ENCODE measurements around the gene KDM2B. TPM values are rescaled to one million over a fixed set of nuclear protein-coding genes. Genes with fewer than 3 reads are reported as not detected.

Gene KDM2B
- total and polyA plus RNA-seq, 10 of the 15 experiments (the other 5 are each of a cell fraction or from before 2014, with no cell fraction given): 13.6 to 124 (median 40.4) TPM

DNA sequence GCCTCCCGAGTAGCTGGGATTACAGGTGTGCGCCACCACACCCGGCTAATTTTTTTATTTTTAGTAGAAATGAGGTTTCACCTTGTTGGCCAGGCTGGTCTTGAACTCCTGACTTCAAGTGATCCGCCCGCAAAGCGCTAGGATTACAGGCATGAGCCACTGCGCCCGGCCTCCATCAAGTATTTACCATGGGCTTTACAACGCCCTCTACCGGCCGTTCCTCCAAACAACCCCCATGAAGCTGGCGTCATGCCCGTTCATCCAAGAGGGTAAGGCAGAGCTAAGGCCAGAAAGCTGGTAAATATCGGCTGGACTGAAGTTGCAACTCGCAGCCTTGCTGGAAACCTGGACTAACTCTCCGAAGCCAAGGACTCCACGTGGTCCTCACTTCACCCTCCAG, 139.3 kb downstream of the KDM2B start:
- no peak overlapping the region for H3K4me3 ChIP-seq
- no peaks in the 10 kb centered on the region for H3K27me3 ChIP-seq (replicated peaks in 1 of 2; ENCODE audit: control insufficient read depth in 2 of 2, insufficient read depth in 2 of 2, low read length in 1 of 2)
- H3K9ac ChIP-seq (ENCODE audit: control insufficient read depth, insufficient read depth, low read length): no peak overlapping the region
- TF ChIP-seq BCL3 (IDR thresholded peaks at IDR 0.05; ENCODE audit: borderline replicate concordance, insufficient read depth, low read depth, low read length, poor library complexity, severe bottlenecking) (no peak), GATAD2B (conservative IDR thresholded peaks at IDR 0.05; ENCODE audit: low read depth) (no peak), CBFB (IDR thresholded peaks at IDR 0.05; ENCODE audit: low read depth) (no peak), POLR2AphosphoS2 (IDR thresholded peaks at IDR 0.05; ENCODE audit: low read depth, low read length) (no peak), CBX5 (IDR thresholded peaks at IDR 0.05; ENCODE audit: low read depth) (no peak)
- no peak for DNase-seq (ENCODE audit: low read depth, low spot score)
- H3K36me3 ChIP-seq (ENCODE audit: control insufficient read depth in 2 of 2, insufficient read depth in 2 of 2, low read length in 1 of 2): peaks cover 35 to 59% of the 10 kb centered on the region in 2 experiments
- ChIA-PET SMC1A (ENCODE audit: uncharacterized antibody, unreplicated experiment) (interaction anchor here (0.6 to 3.4 kb wide), 3 partner anchors 17 to 107 kb away, joined by 4 to 31 read pairs (median 4); no protein-coding TSS in a partner anchor), RAD21 (ENCODE audit: unreplicated experiment) (interaction anchor here (1.3 to 2.1 kb wide), 2 partner anchors 40 to 193 kb away, joined by 3 to 9 read pairs; no protein-coding TSS in a partner anchor), POLR2A (interaction anchor here (0.8 kb wide), 1 partner anchor 18 kb away, joined by 3 read pairs; no protein-coding TSS in a partner anchor), CTCF (interaction anchor here (0.6 to 6.3 kb wide), 7 partner anchors 9 to 381 kb away, joined by 3 to 90 read pairs (median 9); no protein-coding TSS in a partner anchor)
- H4K20me1 ChIP-seq (ENCODE audit: control insufficient read depth, insufficient read depth): no peaks in the 10 kb centered on the region; the same call in 1 of the 2 replicates
- in situ Hi-C loops (cut with MboI): loop anchor here (25.0 kb wide), 1 partner anchor 104 kb away; no protein-coding TSS in a partner anchor
- no peak for ATAC-seq
- no peaks in the 10 kb centered on the region for H3K4me1 ChIP-seq (ENCODE audit: control insufficient read depth, insufficient read depth, low read length)
- no TSS peak for BruUV-seq (replicated peaks)
- H2AFZ ChIP-seq (ENCODE audit: control insufficient read depth, low read depth, low read length): no peak overlapping the region
- peaks cover 3% of the 10 kb centered on the region; the same call in 2 of the 3 replicates for H3K9me3 ChIP-seq (replicated peaks; ENCODE audit: control insufficient read depth, insufficient read depth, low read length)
- H3K4me2 ChIP-seq (ENCODE audit: control insufficient read depth, insufficient read depth): no peak overlapping the region
- WGBS (ENCODE audit: insufficient coverage, insufficient replicate concordance, low lambda C conversion rate, missing lambda C conversion rate): 92% methylated on average over 17 of the region's 17 CpGs
- H3K27ac ChIP-seq (ENCODE audit: control insufficient read depth, insufficient read depth): no peak overlapping the region
- no peaks in the 10 kb centered on the region for H3K79me2 ChIP-seq (ENCODE audit: control insufficient read depth, insufficient read depth, low read length)
- intact Hi-C loops (cut with micrococcal nuclease; ENCODE audit: unreplicated experiment): no loop called here
- no peak for FAIRE-seq

All from GM12878 (cell line).